Metanephros (tissue), 1 donor: ENCODE measurements around the gene AOAH. TPM values are rescaled to one million over a fixed set of nuclear protein-coding genes. Genes with fewer than 3 reads are reported as not detected.

Experiments used
- total RNA-seq: library from RNA; depleted of rRNA; stranded (reverse); fragments of >200 nt; gene quantifications from one replicate; pipeline ENCODE4 v1.2.3, GENCODE V29; 2014

The AOAH gene
- total RNA-seq, result 11.5 TPM

GRCh38 chr7:36723951-36724664 lies at the start of gene AOAH:
AOAH (minus strand) TSS chr7:36724494; CDS start chr7:36724148, 346 bp downstream.

